Measurements from ENCODE around the gene DOCK2.

The DOCK2 gene

GRCh38 chr5:169628892-169629291 lies 8.2 kb upstream of the DOCK2 start:
- H3K4me3 ChIP-seq (ENCODE audit: low read depth, low read length), result no peak overlapping the region
- TF ChIP-seq, protein P1, sequence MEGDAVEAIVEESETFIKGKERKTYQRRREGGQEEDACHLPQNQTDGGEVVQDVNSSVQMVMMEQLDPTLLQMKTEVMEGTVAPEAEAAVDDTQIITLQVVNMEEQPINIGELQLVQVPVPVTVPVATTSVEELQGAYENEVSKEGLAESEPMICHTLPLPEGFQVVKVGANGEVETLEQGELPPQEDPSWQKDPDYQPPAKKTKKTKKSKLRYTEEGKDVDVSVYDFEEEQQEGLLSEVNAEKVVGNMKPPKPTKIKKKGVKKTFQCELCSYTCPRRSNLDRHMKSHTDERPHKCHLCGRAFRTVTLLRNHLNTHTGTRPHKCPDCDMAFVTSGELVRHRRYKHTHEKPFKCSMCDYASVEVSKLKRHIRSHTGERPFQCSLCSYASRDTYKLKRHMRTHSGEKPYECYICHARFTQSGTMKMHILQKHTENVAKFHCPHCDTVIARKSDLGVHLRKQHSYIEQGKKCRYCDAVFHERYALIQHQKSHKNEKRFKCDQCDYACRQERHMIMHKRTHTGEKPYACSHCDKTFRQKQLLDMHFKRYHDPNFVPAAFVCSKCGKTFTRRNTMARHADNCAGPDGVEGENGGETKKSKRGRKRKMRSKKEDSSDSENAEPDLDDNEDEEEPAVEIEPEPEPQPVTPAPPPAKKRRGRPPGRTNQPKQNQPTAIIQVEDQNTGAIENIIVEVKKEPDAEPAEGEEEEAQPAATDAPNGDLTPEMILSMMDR (IDR thresholded peaks at IDR 0.05; ENCODE audit: low read depth, low read length), result no peak

GRCh38 chr5:169629847-169630548 lies 7.1 kb upstream of the DOCK2 start:
- TF ChIP-seq, protein P1 (IDR thresholded peaks at IDR 0.05; ENCODE audit: low read depth, low read length), result no peak
- no peak overlapping the region for H3K4me3 ChIP-seq (ENCODE audit: low read depth, low read length)

DNA sequence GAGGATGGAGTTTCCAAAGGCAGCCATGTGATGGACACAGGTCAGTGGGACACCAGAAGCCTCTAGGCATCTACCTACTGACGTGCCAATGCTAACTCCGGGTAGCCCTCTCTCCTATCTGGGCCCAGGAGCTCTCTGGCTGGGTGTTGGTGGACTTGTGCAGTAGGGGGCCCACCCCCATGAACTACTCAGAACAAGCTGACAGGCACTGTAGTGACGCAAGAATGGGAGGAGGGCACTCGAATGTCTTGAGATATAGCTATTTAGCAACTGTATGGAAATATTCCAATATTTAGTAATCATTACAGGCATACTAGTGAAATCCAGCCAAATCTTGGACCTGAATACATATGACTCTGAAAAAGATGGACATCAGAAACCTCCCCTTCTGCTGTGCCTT lies 5.7 kb upstream of the DOCK2 start:
- TF ChIP-seq, protein P1 (IDR thresholded peaks at IDR 0.05; ENCODE audit: low read depth, low read length), result no peak
- H3K4me3 ChIP-seq (ENCODE audit: low read depth, low read length), result no peak overlapping the region

DNA sequence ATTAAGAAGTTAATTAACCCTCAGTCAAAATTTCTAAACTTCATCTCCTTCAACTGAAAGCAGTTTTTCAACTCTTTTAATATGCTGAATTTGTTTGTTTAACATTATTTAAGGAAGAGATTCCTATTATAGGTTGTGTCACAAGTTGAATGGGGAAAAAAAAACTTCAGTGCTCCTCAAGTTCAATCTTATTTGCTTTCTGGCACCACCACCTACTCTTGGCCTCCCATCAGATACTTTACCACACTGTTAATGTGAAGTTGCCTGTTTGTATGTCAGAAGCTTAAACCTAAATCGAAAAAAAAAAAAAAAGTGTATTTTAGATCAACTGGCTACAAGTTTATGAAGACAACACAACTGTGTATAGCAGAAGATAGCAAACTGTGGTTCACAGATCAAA lies 4.1 kb upstream of the DOCK2 start:
- TF ChIP-seq, protein P1 (IDR thresholded peaks at IDR 0.05; ENCODE audit: low read depth, low read length), result no peak
- H3K4me3 ChIP-seq (ENCODE audit: low read depth, low read length), result no peak overlapping the region

- H3K4me3 ChIP-seq (ENCODE audit: low read depth, low read length), result no peak overlapping the region
- TF ChIP-seq, protein P1 (IDR thresholded peaks at IDR 0.05; ENCODE audit: low read depth, low read length), result no peak
Measured at GRCh38 chr5:169634606-169635005, 2.5 kb upstream of the DOCK2 start.

GRCh38 chr5:169635936-169636335 lies 1.1 kb upstream of the DOCK2 start:
- no peak overlapping the region for H3K4me3 ChIP-seq (ENCODE audit: low read depth, low read length)
- TF ChIP-seq, protein P1 (IDR thresholded peaks at IDR 0.05; ENCODE audit: low read depth, low read length), result no peak

DNA sequence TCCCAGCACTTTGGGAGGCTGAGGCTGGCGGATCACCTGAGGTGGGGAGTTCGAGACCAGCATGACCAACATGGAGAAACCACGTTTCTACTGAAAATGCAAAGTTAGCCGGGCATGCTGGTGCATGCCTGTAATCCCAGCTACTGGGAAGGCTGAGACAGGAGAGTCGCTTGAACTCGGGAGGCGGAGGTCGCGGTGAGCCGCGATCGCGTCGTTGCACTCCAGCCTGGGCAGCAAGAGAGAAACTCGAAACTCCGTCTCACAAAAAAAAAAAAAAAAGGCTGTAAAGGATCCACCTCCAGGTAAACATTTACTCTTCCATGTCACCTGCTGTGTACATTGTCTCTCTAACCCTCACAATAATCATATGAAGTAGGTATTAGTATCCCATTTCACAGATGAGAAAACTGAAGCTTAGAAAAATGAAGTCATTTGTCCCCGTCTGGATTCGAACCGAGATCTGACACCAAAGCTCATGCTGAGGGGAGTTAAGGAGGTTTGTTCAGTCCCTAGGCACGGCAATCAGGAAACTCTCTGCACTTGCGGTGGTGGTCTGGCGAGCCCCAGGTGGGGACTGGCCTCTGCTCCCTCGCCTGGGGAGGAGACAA lies 494 bp upstream of the DOCK2 start:
- TF ChIP-seq, protein P1 (IDR thresholded peaks at IDR 0.05; ENCODE audit: low read depth, low read length), result no peak
- H3K4me3 ChIP-seq (ENCODE audit: low read depth, low read length), result no peak overlapping the region
